Testis (tissue), 3 donors: ENCODE results near the gene C19orf67. TPM values are rescaled to one million over a fixed set of nuclear protein-coding genes. Genes with fewer than 3 reads are reported as not detected.
A peak's percentile ranks its signal among the peaks of the same experiment; 100 is the strongest.

Experiments used
- DNase-seq: peaks from one replicate; pipeline ENCODE4 v3.0.0-alpha.2; 2019
- H3K27ac ChIP-seq, 2 donors: fragments of 200-600 bp; sonication (generic); one replicate each; pipeline ENCODE4 v1.5.1; 2019
- H3K27me3 ChIP-seq: fragments of 200-600 bp; sonication (generic); one replicate; pipeline ENCODE4 v1.5.1; 2019
- H3K36me3 ChIP-seq: fragments of 200-600 bp; sonication (generic); one replicate; pipeline ENCODE4 v1.5.1; 2017; ENCODE audit warnings: low read depth; ENCODE audit errors: missing control alignments
- H3K4me1 ChIP-seq: fragments of 200-600 bp; sonication (generic); one replicate; pipeline ENCODE4 v1.5.1; 2019
- H3K4me3 ChIP-seq, 2 donors: fragments of 200-600 bp; sonication (generic); one replicate each; pipeline ENCODE4 v1.5.1; 2017 to 2019
- H3K9me3 ChIP-seq: fragments of 200-600 bp; sonication (generic); one replicate; pipeline ENCODE4 v1.5.1; 2017
- POLR2A ChIP-seq: fragments of 450-650 bp; IDR thresholded peaks from one replicate; pipeline ENCODE4 v1.6.1; 2017; ENCODE audit warnings: antibody characterized with exemption, mild to moderate bottlenecking, moderate library complexity
- WGBS, 2 donors: methylation state at CpG; one replicate each; pipeline ENCODE4 v1.1.5; 2018; 5-methylcytosine and 5-hydroxymethylcytosine counted together
- intact Hi-C: fragments of 100-400 bp; cut with DNase I; formaldehyde crosslinking; loops from one replicate; pipeline ENCODE4 v1.15.1; 2023; ENCODE audit warnings: low total_unique reads
- polyA plus RNA-seq: library from polyadenylated mRNA; stranded (reverse); fragments of 350-450 nt; fragmentation: Illumina TruSeq; extraction: RNeasy Lipid Tissue Mini Kit (QIAGEN cat#74804); gene quantifications from one replicate; pipeline ENCODE4 v1.2.3, GENCODE V29; 2014; ENCODE audit warnings: low read depth, low replicate concordance; ENCODE audit not compliant: insufficient read depth
- total RNA-seq, 2 donors: library from RNA; depleted of rRNA; stranded (reverse); fragments of >200 nt; gene quantifications; one replicate each; pipeline ENCODE4 v1.2.3, GENCODE V29; 2016
- TF ChIP-seq, protein P1 (sequence below), 3 experiments: fragments of 450-650 bp in 2 of 3; fragments of 200-600 bp in 1 of 3; sonication (generic) in 1 of 3; IDR thresholded peaks; one replicate each; pipeline ENCODE4 v1.5.1; 2016 to 2019; ENCODE audit warnings: antibody characterized with exemption in 3 of 3, mild to moderate bottlenecking in 2 of 3, moderate library complexity in 1 of 3

The C19orf67 gene
- total and polyA plus RNA-seq, 3 donors from 2014 or later, result 5.0 to 12.7 (median 12.6) TPM

DNA sequence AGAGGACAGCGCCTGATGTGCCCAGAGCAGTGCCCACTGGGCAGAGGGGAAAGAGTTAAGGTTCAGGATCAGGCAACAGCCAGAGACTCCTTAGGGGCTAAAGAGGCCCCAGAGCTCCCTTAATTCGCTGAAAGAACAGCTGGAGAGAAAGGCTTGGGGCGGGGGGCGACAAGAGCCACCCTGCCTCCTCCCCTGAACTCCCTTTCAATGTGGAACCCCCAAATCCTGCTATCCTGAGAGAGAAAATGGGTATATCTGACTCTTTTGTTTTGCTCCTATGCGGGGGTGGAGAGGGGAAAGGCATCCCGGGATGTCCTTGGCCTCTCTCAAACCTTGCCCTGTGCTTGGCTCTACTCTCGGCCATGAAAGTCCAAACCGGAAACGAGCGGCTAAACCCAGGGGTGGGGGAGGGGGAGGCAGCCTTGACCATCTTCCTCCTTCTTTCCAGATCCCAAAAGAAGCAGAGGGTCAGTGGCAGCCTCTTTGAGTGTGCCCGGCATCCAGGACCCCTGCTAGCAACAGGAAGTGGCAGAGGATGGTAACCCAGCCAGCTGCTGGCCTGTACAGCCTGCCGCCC is 27.3 kb upstream of the C19orf67 start:
- H3K4me3 ChIP-seq, result peak overlapping the region; percentile 7 to 36
- peak; percentile 75 for DNase-seq
- peak overlapping the region; percentile 89 to 90 for H3K27ac ChIP-seq
- H3K36me3 ChIP-seq, result no peaks in the 10 kb centered on the region
- no peak for TF ChIP-seq POLR2A
- TF ChIP-seq, protein P1, sequence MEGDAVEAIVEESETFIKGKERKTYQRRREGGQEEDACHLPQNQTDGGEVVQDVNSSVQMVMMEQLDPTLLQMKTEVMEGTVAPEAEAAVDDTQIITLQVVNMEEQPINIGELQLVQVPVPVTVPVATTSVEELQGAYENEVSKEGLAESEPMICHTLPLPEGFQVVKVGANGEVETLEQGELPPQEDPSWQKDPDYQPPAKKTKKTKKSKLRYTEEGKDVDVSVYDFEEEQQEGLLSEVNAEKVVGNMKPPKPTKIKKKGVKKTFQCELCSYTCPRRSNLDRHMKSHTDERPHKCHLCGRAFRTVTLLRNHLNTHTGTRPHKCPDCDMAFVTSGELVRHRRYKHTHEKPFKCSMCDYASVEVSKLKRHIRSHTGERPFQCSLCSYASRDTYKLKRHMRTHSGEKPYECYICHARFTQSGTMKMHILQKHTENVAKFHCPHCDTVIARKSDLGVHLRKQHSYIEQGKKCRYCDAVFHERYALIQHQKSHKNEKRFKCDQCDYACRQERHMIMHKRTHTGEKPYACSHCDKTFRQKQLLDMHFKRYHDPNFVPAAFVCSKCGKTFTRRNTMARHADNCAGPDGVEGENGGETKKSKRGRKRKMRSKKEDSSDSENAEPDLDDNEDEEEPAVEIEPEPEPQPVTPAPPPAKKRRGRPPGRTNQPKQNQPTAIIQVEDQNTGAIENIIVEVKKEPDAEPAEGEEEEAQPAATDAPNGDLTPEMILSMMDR (IDR thresholded peaks at IDR 0.05), result no peak
- no peaks in the 10 kb centered on the region for H3K27me3 ChIP-seq
- intact Hi-C loops, result no loop called here
- H3K4me1 ChIP-seq, result peaks cover 65% of the 10 kb centered on the region
- H3K9me3 ChIP-seq, result no peaks in the 10 kb centered on the region
- 0 to 3% methylated on average over 6 to 12 of the region's 12 CpGs for WGBS, 2 donors

DNA sequence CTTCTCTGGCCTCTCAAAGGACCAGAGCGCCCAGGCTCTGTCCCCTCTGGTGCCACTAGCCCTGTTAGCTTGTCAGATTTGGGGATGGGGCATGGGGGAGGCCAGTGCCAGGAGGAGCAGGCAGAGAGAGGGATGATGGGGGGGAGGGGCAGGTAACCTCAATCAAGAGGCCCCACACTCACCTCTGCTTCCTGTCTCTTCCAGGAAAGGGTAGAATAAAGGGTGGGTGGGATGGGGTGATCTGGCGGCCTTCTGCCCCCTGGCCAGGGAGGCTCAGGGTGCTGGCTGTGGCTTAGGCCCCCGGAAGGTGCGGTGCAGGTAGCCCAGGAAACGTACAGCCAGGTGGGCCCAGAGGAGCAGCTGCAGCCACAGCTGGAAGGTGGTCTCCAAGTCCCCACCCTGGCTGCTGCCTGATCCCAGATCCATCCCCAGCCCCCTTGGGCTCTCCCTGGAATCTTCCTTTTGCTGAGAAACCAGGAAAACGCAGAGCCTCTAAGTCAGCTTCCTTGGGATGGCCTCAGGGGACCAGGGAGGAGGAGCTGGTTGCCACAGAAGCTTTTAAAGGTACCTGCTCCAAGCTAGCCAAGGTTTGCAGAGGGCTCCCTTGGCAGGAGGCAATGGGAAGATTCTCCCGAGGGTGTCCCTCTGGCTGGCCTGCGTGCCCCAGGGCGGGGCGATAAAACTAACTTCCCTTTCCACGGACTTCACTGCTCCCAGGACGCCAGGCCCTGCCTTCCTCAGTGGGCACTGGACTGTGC is 26.6 kb upstream of the C19orf67 start:
- intact Hi-C loops, result no loop called here
- H3K4me3 ChIP-seq, result peak overlapping the region; percentile 7 to 36
- 17 to 25% methylated on average over 6 to 12 of the region's 12 CpGs for WGBS, 2 donors
- no peaks in the 10 kb centered on the region for H3K9me3 ChIP-seq
- H3K27ac ChIP-seq, result peak overlapping the region; percentile 89 to 90
- TF ChIP-seq POLR2A, result no peak
- TF ChIP-seq, protein P1 (IDR thresholded peaks at IDR 0.05), result no peak
- H3K4me1 ChIP-seq, result peaks cover 71% of the 10 kb centered on the region
- DNase-seq, result peak; percentile 48
- no peaks in the 10 kb centered on the region for H3K27me3 ChIP-seq
- H3K36me3 ChIP-seq, result no peaks in the 10 kb centered on the region

DNA sequence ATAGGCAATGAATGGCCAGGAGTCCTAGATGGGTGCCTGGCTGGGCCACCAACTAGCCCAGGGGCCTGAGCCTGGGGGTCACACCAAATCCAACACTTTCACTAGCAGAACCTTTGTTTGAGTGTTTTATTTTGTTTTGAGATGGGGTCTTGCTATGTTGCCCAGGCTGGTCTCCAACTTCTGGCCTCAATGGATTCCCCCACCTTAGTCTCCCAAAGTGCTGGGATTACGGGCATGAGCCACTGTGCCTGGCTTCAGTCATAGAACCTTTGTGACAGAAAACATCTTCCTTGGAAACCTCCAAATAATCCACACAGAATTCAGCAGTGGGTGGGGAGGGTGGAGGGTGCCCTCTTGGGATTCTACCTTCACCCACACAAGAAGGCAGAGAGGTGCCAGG is 25.9 kb upstream of the C19orf67 start:
- Histone ChIP-seq H3K4me3 (no peak overlapping the region), H3K27me3 (no peaks in the 10 kb centered on the region), H3K36me3 (no peaks in the 10 kb centered on the region), H3K9me3 (no peaks in the 10 kb centered on the region), H3K27ac (peak overlapping the region; percentile 89 to 90), H3K4me1 (peaks cover 69% of the 10 kb centered on the region)
- no peak for DNase-seq
- WGBS, 2 donors, result 56 to 71% methylated on average over 1 of the region's 1 CpG
- intact Hi-C loops, result no loop called here
- TF ChIP-seq POLR2A, result no peak
- TF ChIP-seq, protein P1 (IDR thresholded peaks at IDR 0.05), result no peak

DNA sequence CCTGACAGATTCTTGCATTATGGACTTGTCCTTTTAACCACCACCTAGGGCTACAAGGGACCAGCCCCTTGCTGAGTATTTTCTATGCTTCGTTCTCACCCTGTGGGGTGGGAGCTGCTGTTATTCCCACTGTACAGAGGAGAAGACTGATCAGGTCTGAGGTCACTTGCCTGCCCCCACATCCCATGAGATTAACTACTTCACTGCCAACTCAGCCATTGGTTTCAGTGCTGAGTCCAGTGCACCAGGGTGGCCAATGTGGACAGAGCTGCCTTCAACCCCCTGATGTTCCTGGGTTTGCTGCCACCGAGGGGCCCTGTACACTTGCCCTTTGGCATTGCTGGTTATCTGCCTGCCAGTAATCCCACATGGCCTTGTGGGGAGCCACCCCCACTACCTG is 25.1 kb upstream of the C19orf67 start:
- Histone ChIP-seq H3K36me3 (no peaks in the 10 kb centered on the region), H3K4me1 (peaks cover 61% of the 10 kb centered on the region), H3K27ac (no peak overlapping the region), H3K27me3 (no peaks in the 10 kb centered on the region), H3K4me3 (no peak overlapping the region), H3K9me3 (no peaks in the 10 kb centered on the region)
- DNase-seq, result no peak
- TF ChIP-seq, protein P1 (IDR thresholded peaks at IDR 0.05), result no peak
- TF ChIP-seq POLR2A, result no peak
- intact Hi-C loops, result no loop called here
- WGBS, 2 donors, result 35 to 38% methylated on average over 2 of the region's 2 CpGs
